Psoas muscle (tissue), 8 donors: ENCODE results near the gene FAM219A. TPM values are rescaled to one million over a fixed set of nuclear protein-coding genes. Genes with fewer than 3 reads are reported as not detected.
A peak's percentile ranks its signal among the peaks of the same experiment; 100 is the strongest.

Source experiments
- ATAC-seq, 4 donors: fragments of 200-7000 bp; cut with Tn5 transposase; one replicate each; pipeline ENCODE4 v1.9.1; 2020; ENCODE audit warnings: moderate library complexity in 3 of 4, mild to moderate bottlenecking in 2 of 4
- DNase-seq, 2 donors: peaks; one replicate each; pipeline ENCODE4 v3.0.0-alpha.2; 2020
- H3K27ac ChIP-seq: fragments of 200-600 bp; one replicate; pipeline ENCODE4 v1.8.0; 2022
- H3K27me3 ChIP-seq, 3 donors: fragments of 200-600 bp in 1 of 3; one replicate each; pipeline versions ENCODE4 v1.6.1 to v1.8.0; 2013 to 2022; ENCODE audit warnings: low read length in 2 of 3, mild to moderate bottlenecking in 2 of 3, moderate library complexity in 1 of 3; ENCODE audit not compliant: insufficient read depth in 3 of 3
- H3K36me3 ChIP-seq, 2 donors: fragments of 200-600 bp in 1 of 2; one replicate each; pipeline versions ENCODE4 v1.6.1 to v1.8.0; 2013 to 2022; ENCODE audit warnings: low read depth in 1 of 2, mild to moderate bottlenecking in 1 of 2, moderate library complexity in 1 of 2; ENCODE audit not compliant: insufficient read depth in 1 of 2
- H3K4me1 ChIP-seq: fragments of 200-600 bp; one replicate; pipeline ENCODE4 v1.8.0; 2022
- H3K4me3 ChIP-seq: fragments of 200-600 bp; one replicate; pipeline ENCODE4 v1.8.0; 2022; ENCODE audit warnings: mild to moderate bottlenecking
- H3K9me3 ChIP-seq: fragments of 200-600 bp; one replicate; pipeline ENCODE4 v1.8.0; 2022
- CTCF ChIP-seq: fragments of 200-600 bp; IDR thresholded peaks from one replicate; pipeline ENCODE4 v1.8.0; 2022; ENCODE audit warnings: antibody characterized with exemption
- WGBS, 3 donors: extraction: QIAGEN DNeasy Blood & Tissue Kit; methylation state at CpG; one replicate each; pipeline versions ENCODE4 v1.1.6 to v1.1.7; 2013; 5-methylcytosine and 5-hydroxymethylcytosine counted together
- intact Hi-C, 2 donors: fragments of 100-400 bp; cut with DNase I; formaldehyde crosslinking; loops; one replicate each; pipeline versions ENCODE4 v1.11.0 to v1.14.2; 2022
- polyA plus RNA-seq, 3 donors: library from polyadenylated mRNA; stranded (reverse); fragments of 200-250 nt; gene quantifications; one replicate each; pipeline ENCODE4 v1.2.3, GENCODE V29; 2013
- total RNA-seq, 4 donors: library from RNA; stranded (reverse); fragmentation: NEBNext Ultra II Directional in 2 of 4; extraction: Animal tissue kit (Norgen Biotek cat#: 25700) in 2 of 4; gene quantifications; one replicate each; pipeline versions ENCODE4 v1.2.1 to v1.2.4, GENCODE V29; 2021 to 2023
- donor health status: healthy with polysubstance abuse.
- donor health status: DM: no; HTN: no; CAD: no; lungs with moderate emphysema.
- donor health status: Bipolar disorder and iron deficiency.
- donor health status: healthy.
- donor health status: DM: yes; HTN: yes; CAD: no.
- donor health status: DM: no; HTN: no; CAD: no.
- donor health status: DM: no; HTN: no; CAD: no.
- donor health status: DM: yes; HTN: yes; CAD: no.

The FAM219A gene
- total and polyA plus RNA-seq, 7 donors = 25.4 to 99.4 (median 36.5) TPM

GRCh38 chr9:34465468-34465867 lies 7.1 kb upstream of the FAM219A start:
- Histone ChIP-seq H3K4me1 (peaks cover 32% of the 10 kb centered on the region), H3K27me3 (no peaks in the 10 kb centered on the region), H3K36me3 (no peaks in the 10 kb centered on the region), H3K9me3 (no peaks in the 10 kb centered on the region), H3K27ac (peak overlapping the region; percentile 31), H3K4me3 (no peak overlapping the region)
- WGBS, 3 donors = 6 to 10% (median 8%) methylated on average over 1 of the region's 1 CpG
- DNase-seq (no peak), ATAC-seq (peak; percentile 31 to 63 (median 48))
- intact Hi-C loops = no loop called here
- TF ChIP-seq CTCF = no peak

- Histone ChIP-seq H3K9me3 (no peaks in the 10 kb centered on the region), H3K27me3 (no peaks in the 10 kb centered on the region), H3K4me3 (no peak overlapping the region), H3K4me1 (peaks cover 37% of the 10 kb centered on the region), H3K36me3 (no peaks in the 10 kb centered on the region), H3K27ac (peak overlapping the region; percentile 31)
- DNase-seq = no peak
- WGBS, 3 donors = 78 to 84% (median 79%) methylated on average over 2 of the region's 2 CpGs
- intact Hi-C loops = loop anchor here in 1 of 2 donors (5.0 kb wide), 1 partner anchor 37 kb away; no protein-coding TSS in a partner anchor
- ATAC-seq = no peak
- no peak for TF ChIP-seq CTCF
These were observed 6.2 kb upstream of the FAM219A start for GRCh38 chr9:34464571-34464970.

GRCh38 chr9:34463901-34464232 lies 5.5 kb upstream of the FAM219A start:
- intact Hi-C loops = loop anchor here in 1 of 2 donors (5.0 kb wide), 1 partner anchor 37 kb away; no protein-coding TSS in a partner anchor
- Histone ChIP-seq H3K27me3 (no peaks in the 10 kb centered on the region), H3K9me3 (no peaks in the 10 kb centered on the region), H3K4me3 (no peak overlapping the region), H3K27ac (no peak overlapping the region), H3K4me1 (peaks cover 44% of the 10 kb centered on the region), H3K36me3 (no peaks in the 10 kb centered on the region)
- no peak for TF ChIP-seq CTCF
- no peak for ATAC-seq
- 53 to 74% (median 62%) methylated on average over 2 of the region's 2 CpGs for WGBS, 3 donors
- no peak for DNase-seq

- no peak for TF ChIP-seq CTCF
- Histone ChIP-seq H3K4me3 (no peak overlapping the region), H3K4me1 (peaks cover 45% of the 10 kb centered on the region), H3K27me3 (no peaks in the 10 kb centered on the region), H3K36me3 (no peaks in the 10 kb centered on the region), H3K27ac (no peak overlapping the region), H3K9me3 (no peaks in the 10 kb centered on the region)
- intact Hi-C loops = loop anchor here in 1 of 2 donors (5.0 kb wide), 1 partner anchor 36 kb away; no protein-coding TSS in a partner anchor
- no peak for ATAC-seq
- 28 to 40% (median 28%) methylated on average over 5 of the region's 5 CpGs for WGBS, 3 donors
- no peak for DNase-seq
These were observed 4.9 kb upstream of the FAM219A start for GRCh38 chr9:34463098-34463900.
